Fibroblast of skin of abdomen (primary cell): Measurements from ENCODE around the gene RNF183.
A peak's percentile ranks its signal among the peaks of the same experiment; 100 is the strongest.
"Not testable (repeated sequence)": the region's sequence is repeated elsewhere in the genome, so short reads cannot be mapped to it uniquely, and the experiment has no call there.

ENCODE experiments used
- DNase-seq: peaks from one replicate; pipeline ENCODE4 v3.0.0-alpha.2; 2013

The RNF183 gene

DNA sequence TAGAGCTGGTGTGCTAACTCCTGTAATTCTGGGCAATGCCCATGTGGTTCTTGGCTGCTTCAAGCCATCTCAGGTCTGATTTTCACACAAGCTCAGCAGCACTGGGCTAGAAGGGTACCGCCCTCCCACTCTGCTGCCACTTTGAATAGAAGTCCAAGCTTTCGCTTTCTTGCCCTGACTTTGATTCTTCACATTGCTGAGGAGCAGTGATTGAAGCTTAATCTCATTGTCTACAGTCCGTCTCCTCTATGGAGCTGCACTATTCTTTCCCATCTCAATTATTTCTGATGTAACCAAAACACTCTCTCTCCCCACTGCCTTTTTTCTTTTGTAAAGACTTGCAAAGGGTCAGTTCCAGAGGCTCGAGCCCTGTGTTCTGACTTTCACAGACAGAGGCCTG lies 12.9 kb upstream of the RNF183 start:
- DNase-seq, result no peak

DNA sequence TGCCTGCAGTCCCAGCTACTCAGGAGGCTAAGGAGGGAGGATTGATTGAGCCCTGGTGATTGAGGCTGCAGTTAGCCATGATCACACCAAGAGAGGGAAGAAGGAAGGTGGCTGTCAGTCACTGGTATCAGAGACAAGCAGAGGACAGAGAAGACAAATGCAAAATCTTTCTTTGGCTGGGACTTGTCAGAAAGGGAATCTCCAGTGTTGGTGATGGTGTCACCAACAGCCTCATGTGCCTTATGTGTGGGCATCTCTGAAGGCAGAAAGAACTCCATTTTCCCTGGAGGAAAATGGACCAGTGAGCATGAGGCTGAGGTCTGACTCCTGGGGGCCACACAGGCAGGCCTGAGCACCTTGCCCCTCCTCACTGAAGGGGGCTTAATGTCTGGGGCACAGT lies 12.1 kb upstream of the RNF183 start:
- no peak for DNase-seq

DNA sequence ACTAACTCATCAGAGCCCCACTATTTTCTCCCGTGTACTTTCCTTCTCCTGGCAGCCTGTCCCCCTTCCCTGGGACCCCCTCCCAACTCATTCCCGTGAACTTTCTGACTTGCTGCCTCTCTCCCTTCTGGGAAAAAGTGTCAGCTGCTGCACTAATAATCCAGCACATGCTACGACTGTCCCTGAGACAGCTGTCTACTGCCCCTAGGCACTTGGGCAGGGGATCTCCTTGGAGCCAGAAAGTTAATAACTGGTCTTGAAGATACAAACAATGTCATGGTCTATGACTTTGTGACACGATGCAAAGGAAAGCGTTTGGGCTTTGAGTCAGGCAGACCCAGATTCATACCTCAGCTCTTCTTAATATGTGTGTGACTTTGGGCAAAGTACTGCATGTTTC lies 10.1 kb upstream of the RNF183 start:
- DNase-seq, result no peak

DNA sequence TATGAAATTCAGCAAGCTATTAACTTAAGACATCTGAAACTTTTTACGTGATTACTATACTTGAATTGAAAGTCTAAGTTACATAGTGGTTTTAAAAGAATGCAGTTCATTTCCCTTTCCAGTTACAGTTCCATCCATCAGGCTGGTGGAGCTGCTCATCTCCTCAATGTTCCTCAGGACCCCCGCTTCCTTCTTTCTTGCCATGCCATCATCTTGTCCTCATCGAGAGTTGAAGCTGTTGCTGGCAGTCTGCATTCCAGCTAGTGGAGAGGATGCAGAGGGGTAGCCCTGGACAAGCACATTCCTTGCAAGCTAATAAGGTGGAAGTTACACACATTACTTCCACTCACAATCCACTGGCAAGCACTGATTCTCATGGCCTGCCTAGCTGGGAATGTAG lies 8.8 kb upstream of the RNF183 start:
- peak; percentile 52 for DNase-seq

DNA sequence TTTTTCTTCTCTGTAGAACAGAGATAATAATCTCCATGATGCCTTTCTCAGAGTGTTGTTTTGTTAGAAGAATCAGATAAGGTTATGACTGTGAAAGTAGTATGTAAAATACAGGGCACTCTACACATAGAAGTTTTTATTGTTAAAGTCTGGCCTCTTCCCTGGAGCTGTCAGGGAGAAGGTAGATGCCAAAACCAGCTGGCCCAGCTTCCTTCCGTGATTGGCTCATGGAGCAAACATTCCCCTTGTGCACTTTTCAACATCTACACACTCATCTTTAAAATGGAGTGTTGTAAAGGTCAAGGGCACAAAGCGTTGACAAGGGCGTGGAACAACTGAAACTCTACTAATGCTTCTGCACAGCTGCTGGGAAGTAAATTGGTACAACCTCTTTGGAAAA lies 7.4 kb upstream of the RNF183 start:
- no peak for DNase-seq

DNA sequence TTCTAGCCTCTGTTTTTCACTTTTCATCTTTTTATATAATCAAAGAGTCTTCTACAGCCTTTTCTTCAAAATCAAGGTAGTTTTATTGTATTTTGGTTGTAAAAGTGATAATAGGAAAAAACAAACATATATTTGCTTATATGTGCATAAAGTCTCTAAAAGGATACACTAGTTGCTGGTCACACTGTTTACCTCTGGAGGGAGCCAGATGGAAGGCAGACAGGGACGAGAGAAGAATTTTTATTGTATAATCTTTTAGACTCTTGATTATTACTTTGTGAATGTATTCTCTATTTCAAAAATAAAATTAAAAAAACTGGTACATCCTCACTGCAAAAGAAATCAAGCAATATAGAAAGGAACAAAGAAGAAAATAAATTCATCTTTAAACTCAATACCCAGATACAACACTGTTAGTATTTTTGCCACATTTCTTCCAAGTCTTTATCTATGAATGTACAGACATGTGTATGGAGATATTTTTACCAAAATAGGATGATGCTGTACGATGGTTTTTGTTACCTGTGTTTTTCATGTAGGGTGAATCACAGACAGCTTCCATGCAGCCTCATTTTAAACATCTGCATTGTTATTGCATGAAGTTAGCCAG lies 6.1 kb upstream of the RNF183 start:
- DNase-seq, result peak; percentile 38

DNA sequence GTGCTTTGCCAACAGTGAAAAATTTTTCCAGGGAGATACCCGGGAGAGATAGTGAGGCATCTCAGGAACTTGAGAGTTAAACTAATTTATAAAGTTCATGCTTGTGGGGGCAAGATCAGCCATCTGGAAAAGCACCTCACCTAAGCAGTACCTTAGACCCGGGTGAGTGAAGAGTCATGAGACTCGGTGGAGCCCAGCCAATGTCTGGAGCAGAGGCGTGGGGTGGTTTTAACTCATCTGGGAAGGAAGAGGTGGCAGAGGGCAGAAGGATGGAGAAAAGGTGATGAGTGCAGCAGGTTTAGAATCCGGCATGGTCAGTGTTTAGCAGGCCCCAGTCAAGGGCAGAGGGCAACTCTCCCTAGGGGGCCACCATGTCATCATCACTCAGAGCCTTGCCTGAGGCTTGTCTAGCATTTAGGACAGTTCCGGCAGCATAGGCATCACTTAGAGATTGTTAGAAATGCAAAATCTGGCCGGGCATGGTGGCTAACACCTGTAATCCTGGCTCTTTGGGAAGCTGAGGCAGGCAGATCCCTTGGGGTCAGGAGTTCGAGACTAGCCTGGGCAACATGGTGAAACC lies 4.3 kb upstream of the RNF183 start:
- no peak for DNase-seq

DNA sequence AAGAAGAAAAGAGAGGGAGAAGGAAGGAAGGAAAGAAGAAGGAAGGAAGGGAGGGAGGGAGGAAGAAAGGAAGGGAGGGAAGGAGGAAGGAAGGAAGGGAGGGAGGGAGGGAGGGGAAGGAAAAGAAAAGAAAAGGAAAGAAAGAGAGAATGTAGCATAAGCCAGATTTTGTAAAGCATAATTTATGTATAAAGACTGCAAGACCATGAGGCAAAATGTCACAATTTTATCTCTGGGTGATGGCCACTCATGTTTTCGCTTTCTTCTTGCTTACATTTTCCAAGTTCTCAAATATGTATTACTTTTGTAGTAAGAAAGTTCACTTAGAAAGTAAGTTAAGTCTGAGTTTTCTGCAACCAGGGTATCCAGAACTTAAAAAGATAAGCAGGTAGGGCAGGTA lies 3.4 kb upstream of the RNF183 start:
- no peak for DNase-seq

DNA sequence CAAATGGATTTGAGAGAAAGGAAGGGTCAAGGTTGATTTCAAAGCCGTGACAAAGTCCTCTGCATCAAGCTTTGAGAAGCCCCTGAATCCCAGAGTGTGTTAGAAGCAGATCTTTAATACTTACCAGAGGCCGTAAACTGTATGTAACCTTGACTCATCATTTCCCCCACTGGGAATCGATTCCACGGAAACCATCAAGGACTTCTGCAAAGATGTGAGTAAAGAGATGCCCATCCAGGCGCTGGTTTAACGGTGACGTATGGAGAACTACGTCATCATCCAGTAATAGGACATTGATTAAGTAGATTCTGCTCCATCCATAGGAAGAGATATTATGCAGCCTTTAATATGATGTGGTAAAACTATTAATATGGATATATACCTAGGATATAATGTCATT lies 1.6 kb downstream of the RNF183 start:
- DNase-seq, result no peak

DNA sequence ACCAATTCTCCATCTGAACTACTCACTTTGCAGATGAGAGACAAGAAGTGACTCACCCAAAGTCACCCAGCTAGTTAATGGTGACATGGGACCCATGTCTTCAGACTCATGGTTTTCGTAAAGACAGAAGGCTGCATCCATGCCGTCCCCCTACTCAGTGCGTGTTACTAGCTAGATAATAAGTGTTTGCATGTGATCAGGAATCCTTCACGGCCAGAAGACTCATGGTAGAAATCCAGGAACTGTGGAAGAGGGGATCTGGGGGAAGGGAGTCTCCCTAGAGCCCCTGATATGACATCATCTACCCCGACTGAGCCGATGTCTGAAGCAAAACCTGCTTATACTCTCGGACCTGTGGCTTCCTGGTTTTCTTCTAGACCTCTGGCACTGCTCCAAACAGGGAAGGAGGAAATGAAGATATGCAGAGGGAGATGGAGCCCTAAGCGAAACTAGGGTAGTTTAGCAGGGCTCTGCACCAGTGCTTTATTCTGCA lies 3.3 kb downstream of the RNF183 start:
- DNase-seq, result peak; percentile 23

DNA sequence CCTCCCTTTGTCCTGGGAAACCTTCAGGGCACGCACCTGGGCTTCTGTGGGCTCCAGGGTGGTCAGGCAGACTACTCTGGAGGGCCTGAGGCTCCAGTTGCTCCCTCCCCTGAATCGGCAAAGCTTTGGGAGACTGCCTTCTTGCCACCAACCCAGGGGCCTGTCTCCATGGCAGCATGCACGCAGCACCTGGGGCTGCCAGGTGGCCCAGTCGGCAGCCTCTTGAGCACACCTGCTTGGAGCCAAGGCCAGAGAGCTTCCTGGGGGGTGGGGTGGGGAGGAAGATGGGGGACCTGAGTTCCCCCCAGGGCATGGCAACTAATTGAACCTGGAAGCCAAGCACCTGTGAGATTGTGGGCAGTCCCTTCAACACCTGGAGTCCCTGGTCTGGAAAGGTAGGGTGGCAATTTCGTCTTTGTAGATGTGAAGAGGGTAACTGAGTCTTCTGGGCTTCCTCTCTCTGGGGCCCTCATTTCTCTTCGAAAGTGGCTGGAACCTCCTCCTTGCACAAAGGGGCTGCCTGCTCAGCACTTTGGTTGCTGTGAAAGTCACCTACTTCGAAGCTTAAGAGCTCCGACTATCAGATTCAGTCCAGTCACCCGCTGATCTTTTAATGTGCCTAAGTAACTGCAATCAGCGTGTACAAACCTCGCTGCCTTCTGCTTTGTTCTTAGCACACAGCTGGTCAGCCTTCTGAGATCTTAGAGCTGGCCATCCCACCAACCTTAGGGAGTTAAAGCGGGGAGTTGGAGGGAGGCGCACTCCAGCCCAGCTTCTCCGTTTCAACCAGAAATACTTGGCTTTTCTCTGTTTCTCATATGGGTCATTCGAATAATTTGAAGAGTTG lies 4.0 kb downstream of the RNF183 start:
- no peak for DNase-seq

DNA sequence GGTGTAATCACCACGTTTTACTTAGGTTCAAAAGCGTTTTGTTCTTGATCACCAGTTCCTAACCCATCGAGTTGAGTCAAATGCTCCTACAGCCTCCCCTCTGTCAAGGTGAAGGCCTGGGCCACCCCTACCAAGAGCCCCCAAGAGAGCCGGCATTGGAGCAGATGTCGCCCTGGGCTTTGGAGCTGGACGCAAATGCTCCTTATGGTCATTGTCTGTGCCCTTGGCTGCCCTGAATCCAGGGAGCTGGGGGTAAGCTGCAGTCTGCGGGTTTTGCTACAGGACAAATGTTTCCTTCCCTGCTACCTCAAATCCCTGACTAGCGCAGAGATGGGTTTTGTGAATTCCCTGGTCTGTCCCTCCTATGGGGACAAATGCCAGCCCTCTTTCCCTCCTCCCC lies 4.9 kb downstream of the RNF183 start:
- DNase-seq, result no peak

DNA sequence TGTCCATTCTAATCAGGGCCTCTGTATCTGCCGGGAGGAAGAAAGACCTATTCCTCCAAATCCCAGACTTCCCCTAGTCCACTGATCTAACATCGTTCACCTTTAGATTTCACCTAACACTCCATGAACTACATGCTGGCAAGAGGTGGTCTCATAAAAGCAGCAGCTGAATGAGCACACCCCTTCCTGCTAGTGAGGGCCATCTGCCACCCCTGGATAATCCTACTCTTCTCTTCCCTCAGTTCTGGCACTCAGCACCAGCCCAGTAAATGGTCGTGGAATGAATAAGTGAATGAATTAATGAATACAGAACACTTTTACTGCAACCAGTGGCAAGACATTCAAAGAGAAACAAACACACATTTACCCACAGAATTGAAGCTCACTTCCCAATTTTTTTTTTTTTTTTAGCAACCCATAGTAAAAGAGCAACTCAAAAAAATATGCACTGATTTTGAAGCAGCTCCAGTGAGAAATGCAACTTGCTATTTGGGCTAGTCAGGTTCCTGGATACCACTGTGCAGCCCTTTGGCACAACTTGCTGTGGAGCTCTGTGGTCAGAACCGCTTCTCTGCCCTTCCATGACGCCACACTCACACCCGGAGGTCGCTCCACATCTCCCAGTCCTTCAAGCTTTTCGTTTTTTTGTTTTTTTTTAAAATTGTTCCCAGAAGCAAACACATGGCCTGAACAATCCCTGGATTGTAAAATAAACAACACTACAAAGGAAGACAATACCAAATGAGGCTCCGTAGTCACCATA lies 6.2 kb downstream of the RNF183 start:
- no peak for DNase-seq

DNA sequence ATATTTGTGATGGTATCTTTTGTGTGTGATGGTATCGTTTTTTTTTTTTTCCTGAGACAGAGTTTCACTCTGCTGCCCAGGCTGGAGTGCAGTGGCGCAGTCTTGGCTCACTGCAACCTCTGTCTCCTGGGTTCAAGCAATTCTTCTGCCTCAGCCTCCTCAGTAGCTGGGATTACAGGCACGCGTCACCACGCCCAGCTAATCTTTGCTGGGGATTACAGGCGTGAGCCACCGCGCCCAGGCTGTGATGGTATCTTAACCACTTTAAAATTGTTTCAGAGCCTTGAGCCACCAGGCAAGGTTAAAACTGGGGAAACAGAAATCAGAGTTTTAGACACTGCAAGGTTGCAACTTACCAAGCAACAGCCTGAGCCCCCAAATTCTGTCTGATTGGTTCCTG lies 6.9 kb downstream of the RNF183 start:
- DNase-seq, result not testable (repeated sequence)

DNA sequence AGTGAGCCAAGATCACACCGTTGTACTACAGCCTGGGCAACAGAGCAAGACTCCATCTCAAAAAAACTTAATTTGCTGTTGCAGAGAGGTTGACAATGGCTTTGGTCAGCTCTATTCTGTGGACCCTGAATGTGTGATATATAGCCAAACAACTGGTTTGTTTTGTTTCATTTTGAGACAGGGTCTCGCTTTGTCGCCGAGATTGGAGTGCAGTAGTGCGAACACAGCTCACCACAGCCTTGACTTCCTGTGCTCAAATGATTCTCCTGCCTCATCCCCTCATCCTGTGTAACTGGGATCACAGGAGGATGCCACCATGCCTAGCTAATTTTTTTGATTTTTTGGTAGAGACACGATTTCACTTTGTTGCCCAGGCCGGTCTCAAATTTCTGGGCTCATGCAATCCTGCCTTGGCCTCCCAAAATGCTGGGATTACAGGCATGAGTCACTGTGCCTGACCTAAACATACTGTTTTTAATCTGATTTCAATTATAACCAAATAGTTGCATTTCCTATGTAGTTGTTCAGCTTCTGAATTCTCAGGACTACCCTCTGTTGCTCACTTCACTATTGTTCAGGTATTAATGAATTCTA lies 9.8 kb downstream of the RNF183 start:
- peak; percentile 73 for DNase-seq

DNA sequence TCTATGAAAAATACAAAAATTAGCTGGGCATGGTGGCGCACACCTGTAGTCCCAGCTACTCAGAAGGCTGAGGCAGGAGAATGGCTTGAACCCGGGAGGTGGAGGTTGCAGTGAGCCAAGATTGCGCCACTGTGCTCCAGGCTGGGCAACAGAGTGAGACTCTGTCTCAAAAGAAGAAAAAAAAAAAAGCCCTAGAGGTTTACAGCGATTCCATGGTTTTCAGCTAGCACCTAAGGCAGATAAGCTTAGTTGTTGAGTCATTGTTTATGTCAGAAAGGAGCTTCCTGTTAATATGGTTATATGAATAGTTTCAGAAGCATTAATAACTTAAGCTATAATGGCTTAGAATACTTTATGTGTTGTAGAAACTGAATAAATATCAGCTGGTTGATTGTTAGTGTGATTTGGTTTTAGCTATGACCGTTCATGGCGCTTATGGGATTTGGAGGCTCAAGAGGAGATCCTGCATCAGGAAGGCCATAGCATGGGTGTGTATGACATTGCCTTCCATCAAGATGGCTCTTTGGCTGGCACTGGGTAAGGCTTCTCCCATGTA lies 13.0 kb downstream of the RNF183 start:
- no peak for DNase-seq

DNA sequence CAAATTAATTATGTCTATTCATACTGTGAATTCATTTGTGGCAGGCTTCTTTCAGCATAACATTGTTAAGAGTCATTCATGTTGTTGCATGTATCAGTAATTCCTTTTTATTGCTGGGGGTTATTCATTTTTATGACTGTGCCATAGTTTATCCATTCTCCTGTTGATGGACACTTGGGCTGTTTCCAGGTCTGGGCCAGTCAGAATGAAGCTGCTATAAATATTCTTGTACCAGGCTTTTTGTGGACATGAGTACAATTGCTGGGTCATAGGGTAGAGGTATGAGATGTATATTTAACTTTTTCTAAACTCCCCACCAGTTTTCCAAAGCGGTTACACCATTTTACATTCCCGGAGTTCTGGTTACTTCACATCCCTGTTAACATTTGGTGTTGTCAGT lies 14.1 kb downstream of the RNF183 start:
- no peak for DNase-seq

DNA sequence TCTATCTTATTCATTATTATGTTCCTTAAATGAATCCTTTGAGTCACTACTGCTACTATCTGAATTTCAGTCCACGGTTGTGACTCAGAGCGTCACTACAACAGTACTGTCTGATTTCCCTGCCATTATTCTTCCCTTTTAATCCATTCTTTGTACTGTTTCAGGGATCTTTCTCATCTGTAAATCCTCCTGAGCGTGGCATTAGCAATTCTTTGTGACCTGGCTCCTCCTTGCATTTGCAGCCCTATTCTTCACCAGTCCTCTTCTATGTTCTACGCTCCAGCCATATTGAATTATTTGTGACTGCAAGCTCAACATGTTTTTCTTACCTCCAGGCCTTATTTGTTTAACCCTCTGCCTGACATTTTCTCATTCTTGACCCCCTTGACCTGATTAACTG lies 21.8 kb downstream of the RNF183 start:
- DNase-seq, result no peak

DNA sequence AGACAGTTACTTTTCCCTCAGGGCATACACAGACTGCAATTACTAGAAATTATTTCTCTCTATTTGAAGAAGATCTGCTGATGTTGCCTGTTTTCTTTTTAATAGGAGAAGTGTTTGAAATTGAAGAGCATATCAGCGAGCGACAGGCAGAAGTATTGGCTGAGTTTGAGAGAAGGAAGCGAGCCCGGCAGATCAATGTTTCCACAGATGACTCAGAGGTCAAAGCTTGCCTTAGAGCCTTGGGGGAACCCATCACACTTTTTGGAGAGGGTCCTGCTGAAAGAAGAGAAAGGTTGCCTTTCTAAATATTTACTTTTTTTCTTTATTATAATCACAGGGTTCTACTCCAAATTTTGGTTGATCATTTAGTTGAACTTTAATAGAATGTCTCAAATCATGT lies 24.3 kb downstream of the RNF183 start:
- DNase-seq, result no peak

DNA sequence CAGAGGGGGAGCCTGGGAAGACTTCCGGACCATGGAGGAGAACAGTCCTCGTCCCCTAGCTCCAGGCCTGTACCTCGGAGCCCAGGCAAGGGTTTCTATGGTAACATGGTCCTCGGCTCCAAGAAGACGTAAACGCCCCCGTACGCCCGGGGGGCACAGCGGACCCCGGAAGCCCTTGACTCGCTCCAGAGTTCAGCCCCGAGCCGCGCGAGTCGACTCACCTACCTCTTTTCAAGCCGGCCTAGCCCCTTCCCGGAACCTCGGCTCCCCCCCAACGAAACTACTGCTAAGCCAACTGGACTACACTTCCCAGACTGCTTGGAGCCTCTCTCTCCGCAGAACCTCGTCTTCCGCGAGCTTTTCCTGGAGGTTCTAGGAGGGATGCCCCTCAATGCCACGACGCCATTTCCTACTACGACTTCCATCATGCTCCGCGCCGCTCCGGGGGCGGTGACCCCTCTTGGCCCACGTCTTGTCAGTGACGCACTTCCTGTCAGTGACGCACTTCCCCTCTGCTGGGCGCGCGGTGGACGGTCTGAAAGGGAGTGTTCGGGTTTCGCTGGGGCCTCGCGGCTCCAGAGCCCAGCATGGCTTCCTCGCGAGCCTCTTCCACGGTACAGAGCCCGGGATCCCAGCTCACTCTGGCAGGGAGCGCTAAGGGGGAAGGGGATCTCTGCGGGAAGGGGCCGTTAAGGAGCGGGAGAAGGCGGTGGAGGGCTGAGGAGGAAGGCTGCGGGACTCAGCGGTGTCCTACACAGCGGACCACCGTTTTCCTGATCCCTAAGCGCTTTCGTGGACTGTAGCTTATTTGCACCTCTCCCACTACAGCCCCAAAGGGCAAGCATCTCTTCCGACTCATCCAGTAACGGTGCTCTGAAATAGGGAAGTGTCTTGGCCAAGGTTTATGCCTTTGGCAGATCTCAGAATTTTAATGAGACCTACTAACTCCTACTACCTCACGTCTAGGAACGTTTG lies 27.7 kb downstream of the RNF183 start, which contains the start of the genes CDC26 and PRPF4:
CDC26 (minus strand) TSS at position 416 of the 975 bp plus-strand sequence. CDS start 3,065 bp downstream, outside the sequence.
PRPF4 (plus strand) TSS at position 502 of the 975 bp plus-strand sequence; CDS start at position 588, 86 bp downstream.
- DNase-seq, result peak; percentile 99
